Measurements from ENCODE around the gene HAAO.

- TF ChIP-seq, protein P1, sequence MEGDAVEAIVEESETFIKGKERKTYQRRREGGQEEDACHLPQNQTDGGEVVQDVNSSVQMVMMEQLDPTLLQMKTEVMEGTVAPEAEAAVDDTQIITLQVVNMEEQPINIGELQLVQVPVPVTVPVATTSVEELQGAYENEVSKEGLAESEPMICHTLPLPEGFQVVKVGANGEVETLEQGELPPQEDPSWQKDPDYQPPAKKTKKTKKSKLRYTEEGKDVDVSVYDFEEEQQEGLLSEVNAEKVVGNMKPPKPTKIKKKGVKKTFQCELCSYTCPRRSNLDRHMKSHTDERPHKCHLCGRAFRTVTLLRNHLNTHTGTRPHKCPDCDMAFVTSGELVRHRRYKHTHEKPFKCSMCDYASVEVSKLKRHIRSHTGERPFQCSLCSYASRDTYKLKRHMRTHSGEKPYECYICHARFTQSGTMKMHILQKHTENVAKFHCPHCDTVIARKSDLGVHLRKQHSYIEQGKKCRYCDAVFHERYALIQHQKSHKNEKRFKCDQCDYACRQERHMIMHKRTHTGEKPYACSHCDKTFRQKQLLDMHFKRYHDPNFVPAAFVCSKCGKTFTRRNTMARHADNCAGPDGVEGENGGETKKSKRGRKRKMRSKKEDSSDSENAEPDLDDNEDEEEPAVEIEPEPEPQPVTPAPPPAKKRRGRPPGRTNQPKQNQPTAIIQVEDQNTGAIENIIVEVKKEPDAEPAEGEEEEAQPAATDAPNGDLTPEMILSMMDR (IDR thresholded peaks at IDR 0.05): no peak
- TF ChIP-seq ZFX (IDR thresholded peaks at IDR 0.05; ENCODE audit: borderline replicate concordance): no peak
These were observed 15.9 kb upstream of the HAAO start for GRCh38 chr2:42808301-42808700.
